ENCODE results near the gene GH2. TPM values are rescaled to one million over a fixed set of nuclear protein-coding genes. Genes with fewer than 3 reads are reported as not detected.
"Not testable (repeated sequence)": the region's sequence is repeated elsewhere in the genome, so short reads cannot be mapped to it uniquely, and the experiment has no call there.

Gene GH2
- total RNA-seq, 1 donor from 2014 or later: not detected

DNA sequence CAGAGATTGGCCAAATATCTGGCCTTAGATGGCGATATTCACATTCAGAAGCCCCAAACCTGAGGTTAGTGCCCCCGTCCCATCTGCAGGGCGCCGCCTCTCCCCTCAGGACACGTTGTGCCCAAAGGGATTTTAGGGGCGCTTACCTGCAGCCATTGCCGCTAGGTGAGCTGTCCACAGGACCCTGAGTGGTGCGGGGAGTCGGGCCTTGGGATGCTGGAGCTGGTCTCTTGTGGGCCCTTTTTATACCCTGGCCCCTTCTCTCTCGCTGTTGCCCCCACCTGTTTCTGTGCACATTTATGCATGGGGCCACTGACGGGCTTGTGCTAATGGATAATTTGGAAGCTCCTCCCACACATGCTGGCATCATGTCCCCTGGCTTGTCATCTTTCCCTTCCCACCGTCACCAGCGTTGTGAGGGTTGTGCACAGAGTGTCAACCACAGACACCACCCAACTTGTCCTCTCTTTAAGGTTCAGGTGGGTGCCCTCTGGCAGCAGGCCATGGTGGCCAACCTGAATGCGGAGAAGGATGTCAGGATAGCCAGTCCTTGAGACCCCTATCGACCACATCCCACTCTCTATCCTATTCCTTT, 29.4 kb upstream of the GH2 start, which contains the start of gene CSHL1:
Gene CSHL1 (minus strand): TSS at position 218 of the 595 bp plus-strand sequence. CDS start 62 bp downstream, at position 156.
- no peak for DNase-seq (ENCODE audit: low read depth in 2 of 2)

DNA sequence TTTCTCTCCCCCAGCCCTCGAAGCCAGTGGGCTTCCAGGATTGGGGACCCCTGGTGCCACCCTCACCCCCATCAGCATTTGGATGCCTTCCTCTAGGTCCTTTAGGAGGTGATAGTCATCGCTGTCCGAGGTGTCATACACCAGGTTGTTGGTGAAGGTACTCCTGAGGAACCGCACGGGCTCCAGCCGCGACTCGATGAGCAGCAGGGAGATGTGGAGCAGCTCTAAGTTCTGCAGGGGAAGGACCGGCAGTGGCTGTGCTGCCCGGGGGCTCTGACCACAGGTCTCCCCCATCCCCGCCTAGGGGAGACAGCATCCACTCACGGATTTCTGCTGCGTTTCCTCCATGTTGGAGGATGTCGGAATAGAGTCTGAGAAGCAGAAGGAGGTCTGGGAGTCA, 28.4 kb upstream of the GH2 start:
- no peak for DNase-seq (ENCODE audit: low read depth in 2 of 2)

DNA sequence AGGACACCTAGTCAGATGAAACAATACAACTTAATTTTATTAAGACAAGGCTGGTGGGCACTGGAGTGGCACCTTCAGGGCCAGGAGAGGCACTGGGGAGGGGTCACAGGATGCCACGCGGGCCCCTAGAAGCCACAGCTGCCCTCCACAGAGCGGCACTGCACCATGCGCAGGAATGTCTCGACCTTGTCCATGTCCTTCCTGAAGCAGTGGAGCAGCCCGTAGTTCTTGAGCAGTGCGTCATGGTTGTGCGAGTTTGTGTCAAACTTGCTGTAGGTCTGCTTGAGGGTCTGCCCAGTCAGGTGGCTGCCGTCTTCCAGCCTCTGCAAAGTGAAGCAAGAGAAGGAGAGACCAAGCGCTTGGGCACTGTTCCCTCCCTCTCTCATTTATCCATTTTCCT, 27.8 kb upstream of the GH2 start:
- not testable (repeated sequence) for DNase-seq (ENCODE audit: low read depth in 2 of 2)

DNA sequence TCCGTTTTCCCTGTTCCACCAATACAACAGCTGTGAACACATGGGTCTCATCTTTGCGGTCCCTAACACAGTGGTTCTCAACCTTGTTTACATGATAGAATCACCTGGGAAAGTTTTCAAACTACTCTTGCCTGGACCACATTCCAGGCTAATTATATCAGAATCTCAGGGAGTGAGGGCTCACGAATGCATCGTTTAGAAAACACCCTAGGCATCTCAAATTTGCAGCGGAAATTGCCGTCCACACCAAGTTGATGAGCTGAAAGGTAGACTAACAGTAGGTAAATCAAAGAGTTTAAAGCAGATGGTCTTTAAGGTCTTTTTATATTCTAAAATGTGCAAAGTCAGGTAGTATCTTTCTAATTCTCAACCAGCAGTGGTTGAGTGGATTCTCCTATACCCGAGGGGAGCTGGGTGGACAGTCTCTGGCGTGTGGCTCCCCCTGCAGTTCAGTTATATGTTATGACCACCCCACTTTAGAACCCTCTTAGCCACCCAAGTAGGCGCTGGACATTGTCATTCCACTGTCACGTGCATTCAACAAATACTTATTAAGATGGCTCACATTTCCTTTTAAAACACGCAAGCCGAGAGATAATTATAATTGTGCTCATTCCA, 25.5 kb upstream of the GH2 start:
- peak; percentile 3 to 26 for DNase-seq (ENCODE audit: low read depth in 2 of 2)

DNA sequence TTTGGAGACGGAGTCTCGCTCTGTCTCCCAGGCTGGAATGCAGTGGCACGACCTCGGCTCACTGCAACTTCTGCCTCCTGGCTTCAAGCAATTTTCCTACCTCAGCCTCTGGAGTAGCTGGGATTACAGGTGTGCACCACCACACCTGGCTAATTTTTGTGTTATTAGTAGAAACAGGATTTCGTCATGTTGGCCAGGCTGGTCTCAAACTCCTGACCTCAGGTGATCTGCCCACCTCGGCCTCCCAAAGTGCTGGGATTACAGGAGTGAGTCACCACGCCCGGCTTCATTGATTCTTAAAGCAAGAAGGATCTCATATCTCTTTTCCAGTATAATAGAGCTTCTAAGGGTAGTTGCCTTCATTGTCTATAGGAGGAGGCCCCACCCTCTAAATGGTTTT, 23.1 kb upstream of the GH2 start:
- DNase-seq (ENCODE audit: low read depth in 2 of 2): not testable (repeated sequence)

DNA sequence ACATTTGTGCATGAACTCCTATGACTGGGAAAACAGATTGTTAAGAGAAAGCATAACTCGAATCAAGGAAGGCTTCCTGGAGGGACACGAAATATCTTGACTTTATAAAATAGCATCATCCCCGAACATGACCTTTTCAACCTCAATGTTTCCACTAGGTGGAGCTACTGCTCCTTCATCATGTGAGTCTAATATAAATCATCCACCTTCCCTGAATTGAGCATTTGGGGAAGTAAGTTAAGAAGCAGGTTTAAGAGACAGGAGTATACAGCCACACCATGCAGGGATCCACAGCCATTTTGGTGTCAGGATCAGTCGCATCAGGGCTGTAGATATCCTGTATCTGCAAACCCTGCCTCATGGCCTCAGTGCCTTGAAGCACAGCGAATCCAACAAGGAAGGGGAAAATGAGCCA, 22.1 kb upstream of the GH2 start:
- DNase-seq (ENCODE audit: low read depth in 2 of 2): not testable (repeated sequence)

DNA sequence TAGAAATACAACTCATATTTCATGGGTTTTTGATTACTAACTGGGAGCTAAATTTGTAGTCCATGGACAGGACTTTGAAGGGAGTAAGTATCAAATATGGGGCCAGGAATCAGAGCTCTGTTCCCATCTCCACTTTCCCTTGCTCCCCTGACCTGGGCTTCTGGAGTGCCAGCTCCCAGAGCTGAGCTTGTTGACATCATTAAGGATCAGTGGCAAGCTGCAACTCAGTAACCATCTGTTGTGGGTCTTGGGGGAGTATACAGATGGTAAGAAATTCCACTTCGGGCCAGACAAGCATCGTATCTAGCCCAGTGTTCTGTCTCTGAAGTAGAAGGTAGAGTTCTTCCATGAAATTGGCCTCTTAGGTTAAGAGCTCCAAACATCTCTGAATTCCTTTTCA, 20.2 kb upstream of the GH2 start:
- DNase-seq (ENCODE audit: low read depth in 2 of 2): not testable (repeated sequence)

DNA sequence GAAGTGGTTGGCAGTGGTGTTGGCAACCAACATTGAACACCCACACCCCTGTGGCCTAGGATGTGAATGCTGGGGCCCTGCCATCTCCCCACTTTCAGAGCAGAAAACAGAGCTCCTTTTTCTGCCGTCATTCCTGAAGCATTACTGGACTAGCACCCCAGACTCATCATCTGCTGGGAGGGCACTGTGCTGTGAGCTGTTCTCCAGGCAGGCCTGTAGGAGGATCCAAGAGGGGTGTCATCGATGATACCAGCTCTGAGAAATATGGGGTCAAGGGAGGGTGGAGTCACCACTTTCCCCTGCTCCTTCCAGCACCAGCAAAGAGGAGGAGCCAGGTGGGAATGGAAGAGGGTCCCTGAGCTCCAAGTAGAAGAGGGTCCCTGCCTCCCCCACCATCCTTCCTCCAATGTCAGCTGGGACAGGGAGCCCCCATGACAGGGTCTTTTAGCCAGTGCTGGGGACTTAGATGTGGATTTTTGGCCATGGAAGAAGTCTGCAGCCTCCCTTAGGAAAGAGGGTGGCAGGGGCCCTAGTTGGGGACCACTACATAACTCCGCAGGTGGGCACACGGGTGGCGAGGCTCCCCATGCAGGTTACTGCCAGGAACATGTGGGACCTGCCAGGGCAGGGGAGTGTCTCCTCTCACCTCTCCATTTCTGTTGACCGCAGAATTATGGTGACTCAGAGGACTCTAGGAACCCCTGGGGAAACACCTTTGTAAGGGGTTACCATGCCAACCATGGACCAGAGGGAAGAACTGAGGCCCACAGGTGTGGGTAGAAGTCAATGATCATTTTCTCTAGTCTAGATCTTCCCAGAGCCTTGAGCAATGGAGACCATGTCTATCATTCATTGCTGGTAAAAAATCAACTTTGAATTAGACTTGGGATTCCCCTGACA, 17.4 kb upstream of the GH2 start:
- not testable (repeated sequence) for DNase-seq (ENCODE audit: low read depth in 2 of 2)

DNA sequence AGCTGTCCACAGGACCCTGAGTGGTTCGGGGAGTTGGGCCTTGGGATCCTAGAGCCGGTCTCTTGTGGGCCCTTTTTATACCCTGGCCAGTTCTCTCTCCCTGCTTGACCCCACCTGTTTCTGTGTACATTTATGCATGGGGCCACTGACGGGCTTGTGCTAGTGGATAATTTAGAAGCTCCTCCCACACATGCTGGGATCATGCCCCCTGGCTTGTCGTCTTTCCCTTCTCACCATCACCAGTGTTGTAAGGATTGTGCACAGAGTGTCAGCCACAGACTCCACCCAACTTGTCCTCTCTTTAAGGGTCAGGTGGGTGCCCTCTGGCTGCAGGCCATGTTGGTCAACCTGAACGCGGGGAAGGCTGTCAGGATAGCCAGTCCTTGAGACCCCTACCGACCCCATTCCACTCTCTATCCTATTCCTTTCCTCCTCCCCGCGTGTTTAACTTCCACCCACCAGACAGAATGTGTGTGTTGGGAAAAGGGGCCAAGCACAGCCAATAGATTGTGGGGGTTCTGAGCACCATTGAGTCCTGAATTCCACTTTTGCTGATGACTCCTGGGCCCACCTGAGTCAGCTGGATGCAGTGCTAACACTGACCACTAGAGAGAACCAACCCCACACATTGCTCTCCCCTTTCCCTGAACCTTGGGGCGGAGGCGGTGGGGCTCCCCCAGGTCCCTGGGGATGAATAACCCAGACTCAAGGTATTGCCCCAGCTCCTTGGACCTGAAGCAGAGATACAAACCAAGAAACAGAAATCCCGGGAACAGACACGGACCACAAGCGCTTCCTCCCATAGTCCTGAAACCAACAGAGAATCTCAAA, 15.0 kb upstream of the GH2 start, which contains the start of gene CSH1:
Gene CSH1 (minus strand): TSS at position 51 of the 831 bp plus-strand sequence. CDS start 63 bp downstream, outside the sequence.
- not testable (repeated sequence) for DNase-seq (ENCODE audit: low read depth in 2 of 2)

DNA sequence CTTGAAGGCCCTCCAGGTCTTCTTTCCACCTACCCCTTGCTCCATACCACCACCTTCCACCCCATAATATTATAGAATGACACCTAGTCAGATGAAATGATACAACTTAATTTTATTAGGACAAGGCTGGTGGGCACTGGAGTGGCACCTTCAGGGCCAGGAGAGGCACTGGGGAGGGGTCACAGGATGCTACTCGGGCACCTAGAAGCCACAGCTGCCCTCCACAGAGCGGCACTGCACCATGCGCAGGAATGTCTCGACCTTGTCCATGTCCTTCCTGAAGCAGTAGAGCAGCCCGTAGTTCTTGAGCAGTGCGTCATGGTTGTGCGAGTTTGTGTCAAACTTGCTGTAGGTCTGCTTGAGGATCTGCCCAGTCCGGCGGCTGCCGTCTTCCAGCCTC, 13.1 kb upstream of the GH2 start:
- DNase-seq (ENCODE audit: low read depth in 2 of 2): not testable (repeated sequence)

DNA sequence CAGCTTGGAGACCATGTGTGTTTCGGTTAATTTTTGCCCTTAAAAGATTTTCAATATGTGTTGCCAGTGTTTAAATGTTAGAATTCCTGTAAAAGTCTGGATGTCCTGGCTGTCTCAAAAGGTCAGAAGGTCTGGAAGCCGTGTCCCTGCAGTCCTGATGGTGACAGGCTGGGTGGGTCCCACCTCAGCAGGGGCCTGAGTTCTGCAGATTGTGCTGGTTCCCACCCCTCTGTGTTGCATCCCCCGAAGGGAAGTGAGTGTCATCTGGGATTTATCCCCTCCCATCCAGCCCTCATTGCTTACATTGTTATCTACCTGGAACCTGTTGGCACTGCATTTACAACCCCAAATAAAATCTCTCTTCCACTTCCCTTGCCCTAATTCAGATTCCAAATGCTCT, 12.3 kb upstream of the GH2 start:
- DNase-seq (ENCODE audit: low read depth in 2 of 2): not testable (repeated sequence)

DNA sequence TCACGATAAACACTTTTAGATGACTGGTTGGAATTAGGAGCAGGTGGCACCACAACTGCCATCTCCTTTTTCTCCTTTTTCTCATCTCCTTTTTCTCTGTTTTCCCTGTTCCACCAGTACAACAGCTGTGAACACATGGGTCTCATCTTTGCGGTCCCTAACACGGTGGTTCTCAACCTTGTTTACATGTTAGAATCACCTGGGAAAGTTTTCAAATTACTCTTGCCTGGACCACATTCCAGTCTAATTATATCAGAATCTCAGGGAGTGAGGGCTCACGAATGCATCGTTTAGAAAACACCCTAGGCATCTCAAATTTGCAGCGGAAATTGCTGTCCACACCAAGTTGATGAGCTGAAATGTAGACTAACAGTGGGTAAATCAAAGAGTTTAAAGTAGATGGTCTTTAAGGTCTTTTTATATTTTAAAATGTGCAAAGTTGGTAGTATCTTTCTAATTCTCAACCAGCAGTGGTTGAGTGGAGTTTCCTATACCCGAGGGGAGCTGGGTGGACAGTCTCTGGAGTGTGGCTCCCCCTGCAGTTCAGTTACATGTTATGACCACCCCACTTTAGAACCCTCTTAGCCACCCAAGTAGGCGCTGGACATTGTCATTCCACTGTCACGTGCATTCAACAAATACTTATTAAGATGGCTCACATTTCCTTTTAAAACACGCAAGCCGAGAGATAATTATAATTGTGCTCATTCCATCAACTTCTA, 10.7 kb upstream of the GH2 start:
- peak in 1 of 2 donors; percentile 2 for DNase-seq (ENCODE audit: low read depth in 2 of 2)

DNA sequence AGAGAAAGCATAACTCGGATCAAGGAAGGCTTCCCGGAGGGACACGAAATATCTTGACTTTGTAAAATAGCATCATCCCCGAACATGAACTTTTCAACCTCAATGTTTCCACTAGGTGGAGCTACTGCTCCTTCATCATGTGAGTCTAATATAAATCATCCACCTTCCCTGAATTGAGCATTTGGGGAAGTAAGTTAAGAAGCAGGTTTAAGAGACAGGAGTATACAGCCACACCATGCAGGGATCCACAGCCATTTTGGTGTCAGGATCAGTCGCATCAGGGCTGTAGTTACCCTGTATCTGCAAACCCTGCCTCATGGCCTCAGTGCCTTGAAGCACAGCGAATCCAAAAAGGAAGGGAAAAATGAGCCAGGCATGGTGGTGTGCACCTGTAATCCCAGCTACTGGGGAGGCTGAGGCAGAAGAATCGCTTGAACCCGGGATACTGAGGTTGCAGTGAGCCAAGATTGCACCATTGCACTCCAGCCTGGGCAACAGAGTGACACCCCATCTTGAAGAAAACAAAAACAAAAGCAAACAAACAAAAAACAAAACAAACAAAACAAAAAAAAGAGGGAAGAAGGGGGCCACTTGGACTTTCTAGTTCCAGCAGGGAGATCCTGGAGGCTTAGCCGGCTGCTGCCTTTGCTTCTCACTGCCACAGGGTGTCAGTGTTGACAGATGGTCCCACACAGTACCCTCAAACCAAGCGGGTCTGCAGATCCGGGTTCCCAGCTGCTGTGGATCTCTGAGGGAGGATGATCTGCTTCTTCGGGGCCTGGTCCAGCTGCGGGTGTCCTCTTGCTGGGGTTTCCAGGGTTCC, 7.5 kb upstream of the GH2 start:
- peak; percentile 3 to 37 for DNase-seq (ENCODE audit: low read depth in 2 of 2)

DNA sequence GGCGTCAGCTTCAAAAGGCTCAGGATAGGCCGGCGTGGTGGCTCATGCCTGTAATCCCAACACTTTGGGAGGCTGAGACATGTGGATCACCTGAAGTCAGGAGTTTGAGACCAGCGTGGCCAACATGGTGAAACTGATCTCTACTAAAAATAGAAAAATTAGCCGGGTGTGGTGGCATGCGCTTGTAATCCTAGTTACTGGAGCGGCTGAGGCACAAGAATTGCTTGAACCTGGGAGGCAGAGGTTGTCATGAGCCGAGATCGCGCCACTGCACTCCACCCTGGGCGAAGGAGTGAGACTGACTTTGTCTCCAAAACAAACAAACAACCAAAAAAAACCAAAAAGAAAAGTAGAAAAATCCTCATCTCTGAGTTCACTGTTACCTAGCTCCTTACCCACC, 3.4 kb upstream of the GH2 start:
- not testable (repeated sequence) for DNase-seq (ENCODE audit: low read depth in 2 of 2)

DNA sequence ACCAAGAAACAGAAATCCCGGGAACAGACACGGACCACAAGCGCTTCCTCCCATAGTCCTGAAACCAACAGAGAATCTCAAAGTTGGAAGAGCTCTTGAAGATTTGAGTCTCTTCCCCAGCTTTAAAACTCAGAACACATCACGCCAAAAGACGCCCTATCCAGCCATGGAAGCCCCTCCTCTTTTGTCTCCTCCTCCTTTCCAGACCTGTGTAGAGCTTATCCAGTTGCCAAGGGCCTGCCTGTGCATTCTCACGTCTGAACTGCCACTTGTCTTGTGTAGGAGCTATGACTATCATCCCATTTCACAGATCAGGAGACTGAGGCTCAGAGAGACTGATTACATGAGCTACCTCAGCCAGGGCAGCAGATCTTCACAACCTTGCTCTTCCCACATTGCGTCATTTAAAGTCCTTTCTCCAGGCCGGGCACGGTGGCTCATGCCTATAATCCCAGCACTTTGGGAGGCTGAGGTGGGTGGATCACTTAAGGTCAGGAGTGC, 932 bp upstream of the GH2 start:
- DNase-seq (ENCODE audit: low read depth in 2 of 2): not testable (repeated sequence)

DNA sequence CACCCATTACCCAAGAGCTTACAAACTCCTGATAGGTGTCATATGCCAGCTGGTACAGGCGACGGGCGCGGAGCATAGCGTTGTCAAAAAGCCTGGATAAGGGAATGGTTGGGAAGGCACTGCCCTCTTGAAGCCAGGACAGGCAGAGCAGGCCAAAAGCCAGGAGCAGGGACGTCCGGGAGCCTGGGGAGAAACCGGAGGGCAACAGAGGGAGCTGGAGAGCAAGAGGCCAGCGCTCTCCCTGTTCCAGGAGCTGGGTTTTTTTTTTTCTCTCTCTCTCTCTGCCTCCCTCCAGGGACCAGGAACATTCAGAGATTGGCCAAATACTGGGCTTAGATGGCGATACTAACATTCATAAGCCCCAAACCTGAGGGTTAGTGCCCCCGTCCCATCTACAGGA, 407 bp downstream of the GH2 start:
- not testable (repeated sequence) for DNase-seq (ENCODE audit: low read depth in 2 of 2)

DNA sequence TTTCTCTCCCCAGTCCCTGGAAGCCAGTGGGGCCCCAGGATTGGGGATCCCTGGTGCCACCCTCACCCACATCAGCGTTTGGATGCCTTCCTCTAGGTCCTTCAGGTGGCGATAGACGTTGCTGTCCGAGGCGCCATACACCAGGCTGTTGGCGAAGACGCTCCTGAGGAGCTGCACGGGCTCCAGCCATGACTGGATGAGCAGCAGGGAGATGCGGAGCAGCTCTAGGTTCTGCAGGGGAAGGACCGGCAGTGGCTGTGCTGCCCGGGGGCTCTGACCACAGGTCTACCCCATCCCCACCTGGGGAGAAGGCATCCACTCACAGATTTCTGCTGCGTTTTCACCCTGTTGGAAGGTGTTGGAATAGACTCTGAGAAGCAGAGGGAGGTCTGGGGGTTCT, 1.0 kb downstream of the GH2 start:
- no peak for DNase-seq (ENCODE audit: low read depth in 2 of 2)

DNA sequence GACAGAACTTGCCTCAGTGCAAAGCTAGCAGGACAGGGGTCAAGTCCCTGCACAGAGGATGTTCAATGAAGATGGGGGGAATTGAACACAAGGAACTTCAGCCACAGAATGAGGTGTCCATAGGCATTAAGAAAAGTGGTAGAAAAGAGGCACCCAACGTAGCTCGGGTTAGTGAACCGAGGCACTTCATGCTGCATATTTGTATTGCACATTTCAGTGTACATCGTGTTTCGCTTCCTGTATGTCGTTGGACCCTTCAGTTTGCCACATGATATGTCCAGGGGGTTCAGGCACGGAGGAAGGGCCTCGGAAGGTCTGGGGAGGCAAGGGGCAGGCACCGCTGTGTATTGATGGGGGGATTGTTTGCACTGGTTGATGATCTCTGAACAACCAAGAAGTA, 3.3 kb downstream of the GH2 start:
- not testable (repeated sequence) for DNase-seq (ENCODE audit: low read depth in 2 of 2)

DNA sequence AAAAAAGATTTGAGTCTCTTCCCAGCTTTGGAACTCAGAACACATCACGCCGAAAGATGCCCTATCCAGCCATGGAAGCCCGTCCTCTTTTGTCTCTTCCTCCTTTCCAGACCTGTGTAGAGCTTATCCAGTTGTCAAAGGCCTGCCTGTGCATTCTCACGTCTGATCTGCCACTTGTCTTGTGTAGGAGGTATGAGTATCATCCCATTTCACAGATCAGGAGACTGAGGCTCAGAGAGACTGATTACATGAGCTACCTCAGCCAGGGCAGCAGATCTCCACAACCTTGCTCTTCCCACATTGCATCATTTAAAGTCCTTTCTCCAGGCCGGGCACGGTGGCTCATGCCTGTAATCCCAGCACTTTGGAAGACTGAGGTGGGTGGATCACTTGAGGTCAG, 7.1 kb downstream of the GH2 start:
- DNase-seq (ENCODE audit: low read depth in 2 of 2): not testable (repeated sequence)
